Muscle layer of duodenum (tissue), 2 donors: ENCODE data around the gene CXCL13.
"Not testable (repeated sequence)": the region's sequence is repeated elsewhere in the genome, so short reads cannot be mapped to it uniquely, and the experiment has no call there.

Source experiments
- H3K27ac ChIP-seq: one replicate; pipeline ENCODE4 v1.7.0; 2013; ENCODE audit warnings: mild to moderate bottlenecking, low read length
- H3K27me3 ChIP-seq: one replicate; pipeline ENCODE4 v1.7.0; 2013; ENCODE audit warnings: low read depth, mild to moderate bottlenecking, control low read depth, low read length
- H3K36me3 ChIP-seq, 2 donors: one replicate each; pipeline ENCODE4 v1.7.0; 2013; ENCODE audit warnings: low read length in 2 of 2, control low read depth in 1 of 2, mild to moderate bottlenecking in 1 of 2; ENCODE audit not compliant: insufficient read depth in 2 of 2, control insufficient read depth in 1 of 2
- H3K4me1 ChIP-seq, 2 donors: one replicate each; pipeline ENCODE4 v1.7.0; 2013; ENCODE audit warnings: low read length in 2 of 2, mild to moderate bottlenecking in 2 of 2, control low read depth in 1 of 2, moderate library complexity in 1 of 2; ENCODE audit not compliant: insufficient read depth in 2 of 2, control insufficient read depth in 1 of 2
- H3K4me3 ChIP-seq, 2 donors: one replicate each; pipeline ENCODE4 v1.7.0; 2013; ENCODE audit warnings: low read length in 2 of 2, low read depth in 1 of 2, mild to moderate bottlenecking in 1 of 2
- H3K9me3 ChIP-seq, 2 donors: one replicate each; pipeline ENCODE4 v1.7.0; 2013; ENCODE audit warnings: low read length in 2 of 2, control low read depth in 1 of 2, mild to moderate bottlenecking in 1 of 2; ENCODE audit not compliant: control insufficient read depth in 1 of 2
- donor health status: healthy.

Gene CXCL13, protein sequence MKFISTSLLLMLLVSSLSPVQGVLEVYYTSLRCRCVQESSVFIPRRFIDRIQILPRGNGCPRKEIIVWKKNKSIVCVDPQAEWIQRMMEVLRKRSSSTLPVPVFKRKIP

DNA sequence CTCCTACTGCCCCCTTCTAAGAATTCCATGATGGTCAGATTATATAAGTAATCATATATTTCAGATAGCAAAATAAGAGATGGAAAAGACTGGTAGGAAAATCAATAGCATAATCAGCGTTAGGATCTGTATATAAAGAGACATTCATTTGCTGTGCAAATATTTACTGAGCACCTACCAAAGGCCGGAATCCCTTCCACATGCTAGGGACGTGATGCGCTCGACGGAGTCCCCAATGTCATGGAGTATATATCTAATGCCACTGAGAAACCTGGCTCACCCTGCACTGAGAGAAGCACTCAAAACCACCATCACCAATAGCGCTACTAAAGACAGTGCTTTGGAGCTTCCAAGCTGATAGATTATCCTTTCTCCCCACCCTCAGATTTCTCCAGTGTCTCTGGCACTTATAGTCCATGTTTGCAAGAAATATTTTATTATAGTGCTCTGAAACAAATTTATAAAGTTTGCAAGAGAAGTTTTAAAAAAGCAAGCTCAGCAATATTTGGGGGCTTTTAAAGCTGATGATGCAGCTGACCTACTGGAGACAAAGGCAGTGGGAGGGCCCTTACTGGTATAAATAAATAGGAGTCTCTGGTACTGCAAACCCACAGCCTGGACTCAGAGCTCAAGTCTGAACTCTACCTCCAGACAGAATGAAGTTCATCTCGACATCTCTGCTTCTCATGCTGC is at the start of gene CXCL13:
TSS of gene CXCL13 (plus strand) at position 611 of the 693 bp plus-strand sequence. CDS start at position 657, 46 bp downstream.
- H3K9me3 ChIP-seq: no peaks in the 10 kb centered on the region
- H3K4me3 ChIP-seq: no peak within 1 kb of the TSS
- H3K27me3 ChIP-seq: no peaks in the 10 kb centered on the region
- no peaks in the 10 kb centered on the region for H3K4me1 ChIP-seq
- no peaks in the 10 kb centered on the region for H3K36me3 ChIP-seq
- H3K27ac ChIP-seq: no peak within 1 kb of the TSS

DNA sequence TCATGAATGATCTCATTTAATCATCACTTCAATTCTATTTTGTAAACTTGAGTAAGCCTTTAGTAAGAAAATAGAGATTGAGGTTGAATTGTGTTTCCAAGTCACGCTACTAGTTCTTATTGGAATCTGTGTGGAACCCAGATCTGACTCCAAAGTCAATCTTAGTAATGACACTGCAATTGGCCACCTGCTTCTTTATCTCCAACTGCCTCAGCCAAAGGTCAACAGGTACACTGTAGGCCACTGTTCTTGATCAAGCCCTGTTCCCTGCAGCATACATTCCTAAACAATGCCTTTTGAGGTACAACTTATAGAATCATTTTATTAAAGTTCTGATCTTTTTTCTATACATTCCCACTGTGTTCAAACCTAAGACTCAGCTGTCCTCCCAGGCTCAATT is 45.5 kb upstream of the CXCL13 start:
- no peaks in the 10 kb centered on the region for H3K27me3 ChIP-seq
- H3K9me3 ChIP-seq: peaks cover 0 to 8% of the 10 kb centered on the region in 2 donors
- no peaks in the 10 kb centered on the region for H3K36me3 ChIP-seq
- peaks cover 5 to 6% of the 10 kb centered on the region in 2 donors for H3K4me1 ChIP-seq
- H3K4me3 ChIP-seq: no peak overlapping the region
- peak overlapping the region; percentile 41 for H3K27ac ChIP-seq

DNA sequence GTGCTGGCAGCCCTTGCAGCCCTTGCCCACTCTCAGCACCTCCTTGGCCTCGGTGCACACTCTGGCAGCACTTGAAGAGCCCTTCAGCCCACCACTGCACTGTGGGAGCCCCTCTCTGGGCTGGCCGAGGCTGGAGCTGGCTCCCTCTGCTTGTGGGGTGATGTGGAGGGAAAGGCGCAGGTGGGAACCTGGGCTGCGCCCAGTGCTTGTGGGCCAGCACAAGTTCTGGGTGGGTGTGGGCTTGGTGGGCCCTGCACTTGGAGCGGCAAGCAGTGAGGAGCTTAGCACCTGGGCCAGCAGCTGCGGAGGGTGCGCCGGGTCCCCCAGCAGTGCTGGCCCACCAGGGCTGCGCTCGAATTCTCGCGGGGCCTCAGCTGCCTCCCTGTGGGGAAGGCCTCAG is 43.9 kb upstream of the CXCL13 start:
- not testable (repeated sequence) for H3K4me3 ChIP-seq, H3K36me3 ChIP-seq

DNA sequence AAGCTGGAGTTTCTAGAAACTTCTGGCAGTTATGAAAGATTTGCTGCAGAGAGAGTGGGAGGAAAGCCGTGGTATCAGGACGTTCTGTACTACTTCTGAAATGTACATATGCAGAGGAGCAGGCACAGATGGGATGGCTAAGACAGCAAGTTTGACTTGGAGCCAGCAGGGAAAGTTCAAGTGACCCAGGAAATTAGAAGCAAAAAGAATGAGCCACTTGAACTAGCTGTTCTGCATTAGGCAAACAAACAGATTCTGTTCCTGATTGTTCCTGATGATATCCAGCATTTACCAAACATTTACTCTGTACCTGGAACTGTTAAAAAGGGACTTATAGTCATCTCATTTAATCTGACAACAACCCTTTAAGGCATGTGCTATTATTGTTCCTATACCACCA is 41.4 kb upstream of the CXCL13 start:
- Histone ChIP-seq H3K4me1 (peaks cover 5 to 6% of the 10 kb centered on the region in 2 donors), H3K9me3 (no peaks in the 10 kb centered on the region), H3K27ac (no peak overlapping the region), H3K36me3 (no peaks in the 10 kb centered on the region), H3K27me3 (no peaks in the 10 kb centered on the region), H3K4me3 (no peak overlapping the region)

More for the DNA sequence above, 43.9 kb upstream of the CXCL13 start:
- H3K4me1 ChIP-seq, H3K9me3 ChIP-seq, H3K27ac ChIP-seq, H3K27me3 ChIP-seq: not testable (repeated sequence)

DNA sequence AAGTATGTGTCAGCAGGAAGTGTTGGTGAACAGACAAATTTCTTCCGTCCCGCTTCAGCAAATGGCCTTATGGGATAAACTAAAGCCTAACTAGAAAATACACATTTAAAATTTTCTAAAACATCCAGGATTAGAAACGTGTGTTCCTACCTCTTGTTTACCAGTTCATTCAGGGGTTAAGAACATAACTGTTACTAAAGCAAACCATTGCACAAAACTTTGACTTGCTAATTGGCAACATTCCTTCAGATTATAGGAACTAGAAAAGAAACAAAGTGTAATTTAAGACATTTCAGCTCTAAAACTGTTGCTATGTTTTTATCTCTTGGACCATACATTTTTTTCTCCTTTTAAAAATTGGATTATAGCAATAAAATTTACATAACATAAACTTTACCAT is 39.5 kb upstream of the CXCL13 start:
- Histone ChIP-seq H3K9me3 (no peaks in the 10 kb centered on the region), H3K4me3 (no peak overlapping the region), H3K36me3 (no peaks in the 10 kb centered on the region), H3K27me3 (no peaks in the 10 kb centered on the region), H3K4me1 (peaks cover 5 to 6% of the 10 kb centered on the region in 2 donors), H3K27ac (no peak overlapping the region)

DNA sequence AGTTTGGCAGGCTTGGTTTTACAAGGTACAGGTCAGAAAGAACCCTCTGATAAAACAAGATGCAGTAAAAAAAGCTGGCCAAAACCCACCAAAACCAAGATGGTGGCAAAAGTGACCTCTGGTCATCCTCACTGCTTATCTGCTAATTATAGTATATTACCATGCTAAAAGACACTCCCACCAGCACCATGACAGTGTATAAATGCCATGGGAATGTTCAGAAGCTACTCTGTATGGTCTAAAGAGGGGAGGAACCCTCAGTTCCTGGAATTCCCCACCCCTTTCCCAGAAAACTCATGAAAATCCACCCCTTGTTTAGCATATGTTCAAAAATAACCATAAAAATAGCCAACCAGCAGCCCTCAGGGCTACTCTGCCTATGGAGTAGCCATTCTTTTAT is 38.1 kb upstream of the CXCL13 start:
- peaks cover 5 to 6% of the 10 kb centered on the region in 2 donors for H3K4me1 ChIP-seq
- no peaks in the 10 kb centered on the region for H3K27me3 ChIP-seq
- no peak overlapping the region for H3K4me3 ChIP-seq
- no peaks in the 10 kb centered on the region for H3K36me3 ChIP-seq
- H3K9me3 ChIP-seq: no peaks in the 10 kb centered on the region
- no peak overlapping the region for H3K27ac ChIP-seq

DNA sequence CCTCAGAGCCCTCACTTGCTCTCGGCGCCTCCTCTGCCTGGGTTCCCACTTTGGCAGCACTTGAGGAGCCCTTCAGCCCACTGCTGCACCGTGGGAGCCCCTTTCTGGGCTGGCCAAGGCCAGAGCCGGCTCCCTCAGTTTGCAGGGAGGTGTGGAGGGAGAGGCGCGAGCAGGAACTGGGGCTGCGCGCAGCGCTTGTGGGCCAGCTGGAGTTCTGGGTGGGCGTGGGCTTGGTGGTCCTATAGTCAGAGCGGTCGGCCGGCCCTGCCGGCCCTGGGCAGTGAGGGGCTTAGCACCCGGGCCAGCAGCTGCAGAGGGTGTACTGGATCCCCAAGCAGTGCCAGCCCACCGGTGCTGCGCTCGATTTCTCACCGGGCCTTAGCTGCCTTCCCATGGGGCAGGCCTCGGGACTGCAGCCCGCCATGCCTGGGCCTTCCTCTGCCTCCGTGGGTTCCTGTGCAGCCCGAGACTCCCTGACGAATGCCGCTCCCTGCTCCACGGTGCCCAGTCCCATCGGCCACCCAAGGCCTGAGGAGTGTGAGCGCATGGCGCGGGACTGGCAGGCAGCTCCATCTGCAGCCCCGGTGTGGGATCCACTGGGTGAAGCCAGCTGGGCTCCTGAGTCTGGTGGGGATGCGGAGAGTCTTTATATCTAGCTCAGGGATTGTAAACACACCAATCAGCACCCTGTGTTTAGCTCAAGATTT is 35.0 kb upstream of the CXCL13 start:
- H3K27ac ChIP-seq, H3K27me3 ChIP-seq, H3K9me3 ChIP-seq, H3K4me3 ChIP-seq, H3K4me1 ChIP-seq, H3K36me3 ChIP-seq: not testable (repeated sequence)

DNA sequence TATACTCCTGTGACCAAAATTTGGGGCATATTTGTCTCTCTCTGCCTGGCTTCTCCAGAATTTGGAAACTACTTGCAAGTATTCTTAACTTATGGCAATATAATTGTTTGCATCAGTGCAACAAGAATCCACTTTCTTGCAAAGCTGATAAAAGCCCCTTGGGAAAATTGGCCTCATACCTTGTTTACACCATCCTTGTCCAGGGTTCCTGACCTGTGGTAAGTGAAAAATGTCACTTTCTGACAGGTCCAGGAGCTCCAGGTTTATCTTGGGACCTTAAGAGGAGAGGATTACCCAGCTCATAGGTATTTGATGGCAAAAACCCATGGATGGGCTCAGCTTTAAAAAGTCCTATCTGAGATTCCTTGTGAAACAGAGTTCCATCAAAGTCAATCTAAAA is 29.3 kb upstream of the CXCL13 start:
- Histone ChIP-seq H3K27ac (no peak overlapping the region), H3K4me3 (no peak overlapping the region), H3K27me3 (no peaks in the 10 kb centered on the region), H3K9me3 (no peaks in the 10 kb centered on the region), H3K36me3 (no peaks in the 10 kb centered on the region), H3K4me1 (no peaks in the 10 kb centered on the region)

DNA sequence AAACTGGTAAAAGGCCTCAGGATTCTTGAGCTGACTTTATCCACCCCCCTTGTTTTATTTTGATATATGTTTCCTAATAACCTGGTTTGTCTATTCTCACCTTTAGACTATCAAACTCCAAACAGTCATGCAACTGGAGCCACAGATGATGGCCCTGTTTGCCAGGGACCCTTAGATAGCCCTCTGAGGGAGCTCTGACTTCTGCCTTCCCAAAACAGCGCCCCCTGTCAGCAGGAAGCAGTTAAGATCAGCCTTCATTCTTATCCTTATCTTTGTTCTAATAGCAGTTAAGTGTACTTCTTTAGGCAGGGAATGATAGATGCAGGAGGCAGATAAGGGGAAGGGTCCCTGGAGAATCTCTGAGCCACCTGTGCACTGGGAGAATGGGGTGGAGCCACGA is 27.5 kb upstream of the CXCL13 start:
- no peaks in the 10 kb centered on the region for H3K4me1 ChIP-seq
- H3K4me3 ChIP-seq: no peak overlapping the region
- H3K36me3 ChIP-seq: no peaks in the 10 kb centered on the region

DNA sequence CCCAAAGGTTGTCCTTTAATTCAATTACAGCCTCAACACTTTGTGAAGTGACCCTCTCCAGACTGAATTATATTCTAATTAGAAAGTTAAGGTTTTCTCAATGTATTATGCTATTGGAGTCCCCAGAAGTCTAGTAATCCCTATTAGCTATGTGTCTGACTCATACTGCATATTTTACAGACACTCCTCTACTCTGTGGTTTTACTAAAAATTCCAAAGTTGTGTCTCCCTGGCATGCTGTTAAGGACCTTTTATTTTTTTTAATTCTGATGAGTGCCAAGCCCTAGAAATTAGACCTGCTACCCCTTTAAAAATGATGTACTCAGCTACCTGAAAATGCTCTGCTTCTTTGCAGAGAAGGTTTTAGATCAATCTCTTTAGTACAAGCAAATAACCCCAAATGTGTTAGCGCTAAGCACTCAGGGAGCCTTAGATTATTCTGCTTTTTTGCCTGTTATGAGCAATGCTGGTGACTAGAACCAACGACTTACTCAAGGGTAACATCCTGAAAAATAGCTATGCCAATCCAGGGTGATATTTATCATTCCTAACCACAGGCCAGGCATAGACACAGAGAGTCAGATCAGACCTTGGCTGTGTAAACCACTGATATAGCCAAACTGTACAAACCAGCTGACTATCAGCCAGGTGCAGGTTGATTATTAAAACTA is 26.1 kb upstream of the CXCL13 start:
- H3K36me3 ChIP-seq: no peaks in the 10 kb centered on the region
- H3K27ac ChIP-seq: no peak overlapping the region
- H3K4me1 ChIP-seq: no peaks in the 10 kb centered on the region
- H3K4me3 ChIP-seq: no peak overlapping the region
- no peaks in the 10 kb centered on the region for H3K9me3 ChIP-seq
- no peaks in the 10 kb centered on the region for H3K27me3 ChIP-seq

More for the DNA sequence above, 27.5 kb upstream of the CXCL13 start:
- H3K9me3 ChIP-seq: no peaks in the 10 kb centered on the region
- no peaks in the 10 kb centered on the region for H3K27me3 ChIP-seq
- H3K27ac ChIP-seq: no peak overlapping the region

DNA sequence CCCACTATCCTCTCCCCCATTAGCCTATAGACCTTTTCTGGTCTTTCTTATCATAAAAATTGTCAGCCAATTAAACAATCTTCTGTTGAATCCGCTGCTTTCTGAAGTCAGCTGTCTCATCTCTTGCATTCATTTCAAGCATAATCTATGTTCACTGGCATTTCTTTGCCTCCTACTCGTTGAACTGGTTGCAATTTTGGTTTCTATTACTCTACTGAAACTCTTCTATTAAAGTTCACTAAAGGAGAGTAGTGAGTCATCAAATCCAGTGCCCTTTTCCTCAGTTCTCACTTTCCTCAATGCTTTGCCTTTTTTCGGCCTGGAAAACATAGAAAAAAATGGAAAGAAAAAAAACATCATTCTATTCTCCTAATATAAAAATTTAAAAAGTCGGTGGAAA is 23.9 kb upstream of the CXCL13 start:
- no peaks in the 10 kb centered on the region for H3K9me3 ChIP-seq
- H3K36me3 ChIP-seq: no peaks in the 10 kb centered on the region
- H3K4me1 ChIP-seq: no peaks in the 10 kb centered on the region
- H3K27me3 ChIP-seq: no peaks in the 10 kb centered on the region
- H3K4me3 ChIP-seq: no peak overlapping the region
- no peak overlapping the region for H3K27ac ChIP-seq
